GM19455 (cell line): ENCODE measurements around the gene TRPV2.

ENCODE experiments used
- ATAC-seq: cut with Tn5 transposase; IDR thresholded peaks from one replicate; pipeline ENCODE4 v1.9.1; 2021; ENCODE audit not compliant: unreplicated experiment

Gene TRPV2

DNA sequence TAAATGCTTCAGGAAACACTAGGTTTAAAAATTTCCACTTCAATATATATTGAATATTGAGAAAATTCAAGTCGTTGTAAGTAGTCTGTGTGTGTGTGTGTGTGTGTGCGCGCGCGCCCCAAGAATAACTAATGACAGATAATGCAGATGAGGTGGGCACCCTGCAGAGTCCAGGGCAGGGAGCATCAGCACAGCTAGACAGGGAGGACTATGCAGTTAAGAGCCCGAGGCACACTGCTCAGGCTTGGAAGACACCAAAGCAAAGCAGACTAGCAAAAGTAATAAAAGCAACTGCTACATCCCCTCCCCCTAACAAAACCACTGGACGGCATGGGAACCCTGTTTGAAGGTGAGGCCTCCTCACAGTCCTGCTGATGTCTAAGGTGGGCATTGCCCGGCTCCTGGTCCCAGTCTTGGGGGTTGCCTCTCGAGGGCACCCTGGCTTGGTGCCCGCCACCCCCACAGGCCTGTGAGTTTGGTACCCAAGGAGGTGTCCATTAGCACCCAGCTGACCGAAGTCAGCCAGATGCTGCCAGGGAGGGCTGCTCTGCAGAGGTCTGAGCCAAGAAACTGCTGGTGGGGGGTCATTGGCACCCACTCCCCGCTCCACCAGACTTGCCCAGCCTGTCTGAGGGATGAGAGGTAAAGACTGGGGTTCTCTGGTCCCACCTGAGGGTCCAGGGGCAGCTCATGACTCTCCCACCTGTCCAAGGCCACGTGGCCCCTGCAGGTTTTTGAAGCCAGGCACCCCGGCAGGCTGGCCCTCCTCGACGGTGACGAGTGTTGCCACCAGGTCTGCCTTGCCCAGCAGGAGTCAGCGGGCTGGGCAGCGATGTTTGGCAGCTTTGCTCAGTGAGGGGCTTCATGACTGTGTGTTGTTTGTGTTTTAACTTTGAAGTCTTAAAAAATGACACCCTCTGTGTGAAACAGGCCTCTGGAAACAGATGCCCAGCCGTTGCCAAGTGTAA, 58.0 kb downstream of the TRPV2 start:
- no peak for ATAC-seq

DNA sequence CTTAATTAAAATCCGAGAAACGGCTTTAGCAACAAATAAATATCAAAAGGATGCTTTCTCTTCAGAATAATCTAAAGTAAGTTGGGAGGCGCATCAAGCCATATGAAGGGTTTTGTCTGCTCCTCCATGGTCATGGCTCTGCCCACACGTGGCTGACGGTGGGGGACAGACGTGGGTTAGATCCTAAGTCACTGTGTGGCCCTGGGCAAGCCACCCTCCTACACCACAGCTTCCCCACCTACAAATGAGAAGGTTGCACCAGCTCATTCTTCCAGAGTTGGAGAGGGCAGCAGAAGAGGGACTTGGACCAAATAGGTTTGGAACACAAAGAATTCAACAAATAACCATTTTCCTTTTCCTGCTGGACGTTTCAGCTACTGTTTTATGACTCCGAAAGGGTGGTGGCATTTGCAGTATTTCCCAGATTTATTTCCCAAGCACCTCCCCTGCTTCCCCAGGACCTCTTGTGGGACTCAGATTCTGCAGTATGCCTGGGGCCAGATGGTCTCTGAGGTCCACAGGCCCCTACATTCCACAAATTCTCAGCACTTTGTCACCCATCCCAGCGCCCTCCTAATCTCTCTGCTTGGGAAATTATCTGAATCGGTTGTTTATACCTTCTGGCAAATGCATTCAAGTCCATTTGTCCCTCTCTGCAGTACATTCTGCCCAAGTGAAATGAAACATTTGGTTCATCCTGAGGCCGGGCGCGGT, 58.8 kb downstream of the TRPV2 start:
- ATAC-seq = no peak

DNA sequence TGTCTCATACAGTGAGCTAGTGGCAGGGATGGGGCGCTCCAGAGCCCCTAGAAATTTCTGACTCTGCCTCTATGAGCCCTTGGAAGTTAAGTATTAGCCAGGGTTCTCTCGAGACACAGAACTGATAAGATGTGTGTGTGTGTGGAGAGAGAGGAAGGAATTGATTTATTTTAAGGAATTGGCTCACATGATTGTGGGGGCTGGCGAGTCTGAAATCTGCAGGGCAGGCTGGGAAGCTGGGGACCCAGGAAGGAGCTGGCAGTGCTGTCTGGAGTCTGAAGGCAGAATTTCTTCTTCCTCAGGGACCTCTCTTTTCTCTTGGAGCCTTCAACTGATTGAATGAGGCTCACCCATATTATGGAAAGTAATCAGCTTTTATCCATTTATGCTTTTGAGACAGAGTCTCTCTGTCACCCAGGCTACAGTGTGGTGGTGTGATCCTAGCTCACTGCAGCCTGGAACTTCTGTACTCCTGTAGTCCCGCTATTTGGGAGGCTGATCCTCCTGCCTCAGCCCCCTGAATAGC, 59.9 kb downstream of the TRPV2 start:
- no peak for ATAC-seq

DNA sequence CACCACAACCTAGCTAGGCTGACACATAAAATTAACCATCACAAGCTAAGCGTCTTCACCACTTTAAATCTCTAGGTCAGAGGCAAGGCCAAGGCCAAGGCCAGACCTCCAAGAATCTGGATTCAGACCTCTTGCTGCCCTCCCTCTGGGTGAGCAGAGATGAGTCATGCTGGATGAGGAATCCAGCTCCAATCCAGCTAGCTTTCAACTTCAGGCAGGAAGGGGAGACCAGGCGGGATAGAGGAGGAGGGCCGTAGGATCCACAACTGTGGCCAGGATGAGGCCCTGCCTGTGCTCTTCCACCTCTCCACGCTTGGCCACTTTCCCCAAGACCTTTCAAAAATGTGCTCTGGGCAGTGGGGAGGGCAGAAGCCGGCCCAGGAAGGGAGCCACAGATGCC, 61.9 kb downstream of the TRPV2 start:
- ATAC-seq = no peak

DNA sequence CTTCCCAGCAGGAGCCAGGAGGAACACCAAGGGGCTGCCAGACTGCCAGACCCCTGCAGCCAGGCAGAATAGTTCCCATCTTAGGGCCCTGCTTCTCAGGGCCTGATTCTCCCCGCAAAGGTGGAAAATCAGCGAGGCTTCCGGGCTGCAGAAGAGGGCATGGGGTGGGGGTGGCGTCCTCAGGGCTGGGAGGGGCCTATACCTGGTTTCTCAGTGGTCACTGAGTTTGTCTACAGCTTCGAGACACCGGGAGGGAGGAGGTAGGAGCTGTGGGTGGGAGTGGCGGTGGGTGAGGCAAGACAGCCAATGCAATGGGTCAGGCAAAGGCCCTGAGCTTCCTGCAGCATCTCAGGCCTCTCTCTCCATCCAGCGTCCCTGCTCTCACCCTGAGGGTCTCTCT, 62.3 kb downstream of the TRPV2 start:
- ATAC-seq = no peak

DNA sequence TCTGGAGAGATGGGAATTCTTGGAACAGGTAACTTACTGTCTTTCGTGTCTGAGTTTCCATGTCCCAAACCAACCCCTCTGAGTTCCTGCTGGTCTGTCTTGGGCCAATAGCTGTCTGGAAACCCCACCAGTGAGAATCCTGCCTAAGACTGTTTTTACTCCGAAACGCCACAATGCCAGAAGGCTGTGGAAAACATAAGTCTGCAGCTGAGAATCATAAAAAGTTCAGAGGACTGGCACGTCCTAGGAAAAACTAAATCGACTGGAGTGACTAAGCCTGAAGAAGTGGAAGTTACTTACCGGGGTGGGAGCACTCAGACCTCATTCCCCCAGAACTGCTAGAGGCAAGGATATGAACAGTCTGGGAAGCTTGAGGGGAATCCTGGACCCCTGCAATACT, 63.3 kb downstream of the TRPV2 start:
- ATAC-seq = no peak

DNA sequence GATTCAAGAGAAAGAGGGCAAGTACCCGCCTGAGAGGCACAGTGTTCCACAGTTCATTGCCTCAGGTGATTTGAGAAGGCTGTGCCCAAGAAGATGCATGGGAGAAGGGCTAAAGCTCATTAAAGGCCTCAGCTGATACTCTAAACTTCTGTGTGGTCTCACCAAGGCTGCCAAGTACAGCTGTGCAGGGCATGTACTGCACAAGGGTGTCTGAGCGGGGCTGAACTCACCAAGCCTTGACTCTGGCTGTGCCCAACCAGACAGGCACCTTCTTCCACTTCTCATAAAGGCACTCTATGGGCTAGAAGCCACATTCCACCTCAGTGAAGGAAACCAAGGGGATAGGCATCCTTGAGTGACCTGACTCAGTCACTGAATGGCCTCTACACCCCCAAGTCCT, 63.9 kb downstream of the TRPV2 start:
- no peak for ATAC-seq

DNA sequence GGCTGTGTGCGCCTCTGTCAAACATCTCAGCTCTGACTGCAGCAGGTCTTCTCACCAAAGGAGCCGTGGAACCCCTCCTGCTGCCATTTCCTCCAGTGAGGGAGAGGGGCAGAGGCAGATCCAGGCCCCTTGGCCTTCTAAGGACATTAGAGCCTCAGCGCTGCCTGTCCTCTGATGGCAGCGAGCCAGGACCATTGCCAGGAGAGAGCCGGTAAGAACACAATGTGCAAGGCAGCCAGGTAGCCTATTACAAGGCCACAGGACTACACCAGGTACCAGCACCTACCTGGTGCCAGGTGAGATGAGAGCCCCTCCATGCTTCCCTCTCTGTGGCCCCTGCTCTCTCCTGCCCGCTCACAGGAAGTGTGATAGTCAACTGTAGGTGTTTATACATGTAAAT, 65.6 kb downstream of the TRPV2 start:
- no peak for ATAC-seq

DNA sequence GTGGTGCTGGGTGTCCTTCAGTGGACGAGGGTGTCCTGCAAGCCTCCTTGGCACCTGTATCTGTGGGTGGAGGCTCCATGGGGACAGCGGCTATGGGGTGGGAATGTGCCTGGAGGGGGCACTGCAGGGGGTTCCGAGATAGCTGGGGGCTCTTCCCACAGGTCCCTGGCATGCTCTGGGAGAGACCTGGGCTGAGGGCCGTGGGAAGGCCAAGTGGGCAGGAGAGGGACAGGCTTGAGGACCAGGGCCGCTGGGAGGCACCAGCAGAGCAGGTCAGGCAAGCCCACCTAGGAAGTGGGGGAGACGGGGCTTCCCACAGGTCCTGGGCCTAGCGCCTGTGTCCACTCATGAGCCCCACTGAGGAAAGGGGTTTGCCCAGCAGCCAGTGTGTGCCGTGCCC, 66.9 kb downstream of the TRPV2 start:
- ATAC-seq = no peak

DNA sequence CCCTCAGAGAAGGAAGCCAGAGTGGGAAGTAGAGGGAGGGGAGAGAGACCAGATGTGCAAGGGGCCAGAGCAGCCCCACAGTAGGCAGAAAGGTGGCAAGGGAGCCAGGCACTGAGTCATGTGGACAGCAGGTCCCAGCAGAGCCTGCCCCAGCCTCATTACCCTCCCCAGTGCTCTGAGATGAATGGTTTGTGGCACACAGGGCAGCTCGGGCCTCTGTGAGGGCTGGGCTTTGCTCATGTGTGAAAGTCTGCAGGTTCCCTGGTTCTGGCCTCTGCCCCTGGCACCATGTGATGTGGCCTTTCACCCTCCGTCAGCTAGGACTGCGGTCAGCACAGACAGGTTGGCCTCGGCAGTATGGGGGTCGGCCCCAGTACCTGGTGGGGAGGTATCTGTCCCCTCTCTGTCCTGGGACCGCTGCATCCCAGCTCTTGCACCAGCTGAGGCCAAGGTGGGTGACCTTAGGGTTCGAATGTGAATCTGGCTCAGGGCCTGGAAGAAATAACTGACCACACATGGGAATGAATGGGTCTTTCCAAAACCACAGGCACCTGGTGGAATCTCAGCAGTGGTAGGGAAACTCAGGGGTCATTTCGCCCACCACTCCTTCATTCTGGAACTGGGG, 67.8 kb downstream of the TRPV2 start:
- no peak for ATAC-seq

DNA sequence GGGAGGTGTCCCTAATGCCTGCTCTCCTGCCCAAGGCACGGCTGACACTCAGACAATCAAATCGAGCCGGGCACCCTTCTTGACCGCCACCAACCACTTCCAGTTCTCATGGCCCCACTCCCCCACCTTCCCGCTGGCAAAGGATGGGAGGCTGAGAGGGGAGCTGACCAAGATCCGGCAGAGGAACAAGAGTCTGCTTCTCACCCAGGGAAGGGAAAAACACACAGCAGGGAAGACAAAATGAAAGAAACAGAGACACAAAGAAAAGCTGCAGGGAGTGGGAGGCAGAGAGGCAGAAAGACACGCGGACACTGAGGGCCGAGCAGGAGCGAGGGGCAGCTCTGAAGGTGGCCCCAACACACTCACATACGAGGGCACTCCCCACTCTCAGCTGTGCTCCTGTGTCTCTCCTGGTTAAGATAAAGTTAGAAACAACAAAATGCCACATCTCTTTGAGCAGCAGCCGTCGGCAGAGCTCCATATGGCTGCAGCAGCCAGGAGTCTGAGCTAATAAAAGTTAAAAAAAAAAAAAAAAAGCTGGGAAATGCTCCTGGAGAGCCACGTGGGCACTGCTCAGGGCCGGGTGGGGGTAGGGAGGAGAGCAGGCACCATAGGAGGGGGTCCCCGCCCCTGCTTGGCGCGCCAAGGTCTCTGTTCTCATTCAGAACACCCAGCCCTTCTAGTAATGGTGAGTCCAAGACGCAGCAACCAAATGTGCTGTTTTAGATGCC, 69.2 kb downstream of the TRPV2 start:
- no peak for ATAC-seq
